Measurements from ENCODE around the gene MEF2B.

The MEF2B gene

GRCh38 chr19:19170053-19170872 is at the start of gene MEF2B:
TSS of gene MEF2B (minus strand) at chr19:19170263. CDS start at chr19:19150735, 19,528 bp downstream.
- H3K36me3 ChIP-seq (ENCODE audit: control insufficient read depth in 1 of 2, insufficient read depth in 2 of 2, low read length in 2 of 2) = no peaks in the 10 kb centered on the region
- no peak within 1 kb of the TSS for H3K27ac ChIP-seq (ENCODE audit: low read depth, low read length)
- H3K4me3 ChIP-seq (ENCODE audit: low read depth in 1 of 2, low read length in 2 of 2) = peak within 1 kb of the TSS; percentile 53 to 63
- H3K4me1 ChIP-seq (ENCODE audit: control insufficient read depth in 1 of 2, insufficient read depth in 2 of 2, low read length in 2 of 2) = peaks cover 4 to 8% of the 10 kb centered on the region in 2 donors
- peak within 1 kb of the TSS in 1 of 2 donors; percentile 32 for H3K9ac ChIP-seq (ENCODE audit: low read depth in 1 of 2, low read length in 2 of 2)
- H3K9me3 ChIP-seq (ENCODE audit: control insufficient read depth in 1 of 2, low read length in 2 of 2) = no peaks in the 10 kb centered on the region
- H3K27me3 ChIP-seq (ENCODE audit: control insufficient read depth in 1 of 2, insufficient read depth in 2 of 2, low read length in 2 of 2) = no peaks in the 10 kb centered on the region

GRCh38 chr19:19218911-19219310 is 48.8 kb upstream of the MEF2B start:
- H3K9me3 ChIP-seq (ENCODE audit: control insufficient read depth in 1 of 2, low read length in 2 of 2) = no peaks in the 10 kb centered on the region
- no peaks in the 10 kb centered on the region for H3K36me3 ChIP-seq (ENCODE audit: control insufficient read depth in 1 of 2, insufficient read depth in 2 of 2, low read length in 2 of 2)
- H3K4me1 ChIP-seq (ENCODE audit: control insufficient read depth in 1 of 2, insufficient read depth in 2 of 2, low read length in 2 of 2) = no peaks in the 10 kb centered on the region
- no peak overlapping the region for H3K4me3 ChIP-seq (ENCODE audit: low read depth in 1 of 2, low read length in 2 of 2)
- H3K27ac ChIP-seq (ENCODE audit: low read depth, low read length) = no peak overlapping the region
- no peak overlapping the region for H3K9ac ChIP-seq (ENCODE audit: low read depth in 1 of 2, low read length in 2 of 2)
- H3K27me3 ChIP-seq (ENCODE audit: control insufficient read depth in 1 of 2, insufficient read depth in 2 of 2, low read length in 2 of 2) = peaks cover 7 to 9% of the 10 kb centered on the region in 2 donors

GRCh38 chr19:19217099-19217498 is 47.0 kb upstream of the MEF2B start:
- Histone ChIP-seq H3K36me3 (ENCODE audit: control insufficient read depth in 1 of 2, insufficient read depth in 2 of 2, low read length in 2 of 2) (no peaks in the 10 kb centered on the region), H3K9ac (ENCODE audit: low read depth in 1 of 2, low read length in 2 of 2) (no peak overlapping the region), H3K9me3 (ENCODE audit: control insufficient read depth in 1 of 2, low read length in 2 of 2) (no peaks in the 10 kb centered on the region), H3K27me3 (ENCODE audit: control insufficient read depth in 1 of 2, insufficient read depth in 2 of 2, low read length in 2 of 2) (peaks cover 20 to 24% of the 10 kb centered on the region in 2 donors), H3K27ac (ENCODE audit: low read depth, low read length) (no peak overlapping the region), H3K4me1 (ENCODE audit: control insufficient read depth in 1 of 2, insufficient read depth in 2 of 2, low read length in 2 of 2) (no peaks in the 10 kb centered on the region), H3K4me3 (ENCODE audit: low read depth in 1 of 2, low read length in 2 of 2) (no peak overlapping the region)

- Histone ChIP-seq H3K27me3 (ENCODE audit: control insufficient read depth in 1 of 2, insufficient read depth in 2 of 2, low read length in 2 of 2) (peaks cover 28 to 33% of the 10 kb centered on the region in 2 donors), H3K4me3 (ENCODE audit: low read depth in 1 of 2, low read length in 2 of 2) (no peak overlapping the region), H3K36me3 (ENCODE audit: control insufficient read depth in 1 of 2, insufficient read depth in 2 of 2, low read length in 2 of 2) (no peaks in the 10 kb centered on the region), H3K27ac (ENCODE audit: low read depth, low read length) (no peak overlapping the region), H3K4me1 (ENCODE audit: control insufficient read depth in 1 of 2, insufficient read depth in 2 of 2, low read length in 2 of 2) (no peaks in the 10 kb centered on the region), H3K9me3 (ENCODE audit: control insufficient read depth in 1 of 2, low read length in 2 of 2) (no peaks in the 10 kb centered on the region), H3K9ac (ENCODE audit: low read depth in 1 of 2, low read length in 2 of 2) (no peak overlapping the region)
Measured at GRCh38 chr19:19215792-19216191, 45.7 kb upstream of the MEF2B start.

- Histone ChIP-seq H3K4me1 (ENCODE audit: control insufficient read depth in 1 of 2, insufficient read depth in 2 of 2, low read length in 2 of 2) (no peaks in the 10 kb centered on the region), H3K27me3 (ENCODE audit: control insufficient read depth in 1 of 2, insufficient read depth in 2 of 2, low read length in 2 of 2) (peaks cover 28 to 33% of the 10 kb centered on the region in 2 donors), H3K9me3 (ENCODE audit: control insufficient read depth in 1 of 2, low read length in 2 of 2) (no peaks in the 10 kb centered on the region), H3K9ac (ENCODE audit: low read depth in 1 of 2, low read length in 2 of 2) (no peak overlapping the region), H3K36me3 (ENCODE audit: control insufficient read depth in 1 of 2, insufficient read depth in 2 of 2, low read length in 2 of 2) (no peaks in the 10 kb centered on the region), H3K27ac (ENCODE audit: low read depth, low read length) (no peak overlapping the region), H3K4me3 (ENCODE audit: low read depth in 1 of 2, low read length in 2 of 2) (no peak overlapping the region)
Measured at GRCh38 chr19:19214892-19215291, 44.8 kb upstream of the MEF2B start.

- Histone ChIP-seq H3K4me3 (ENCODE audit: low read depth in 1 of 2, low read length in 2 of 2) (no peak overlapping the region), H3K36me3 (ENCODE audit: control insufficient read depth in 1 of 2, insufficient read depth in 2 of 2, low read length in 2 of 2) (no peaks in the 10 kb centered on the region), H3K9ac (ENCODE audit: low read depth in 1 of 2, low read length in 2 of 2) (no peak overlapping the region), H3K9me3 (ENCODE audit: control insufficient read depth in 1 of 2, low read length in 2 of 2) (no peaks in the 10 kb centered on the region), H3K27me3 (ENCODE audit: control insufficient read depth in 1 of 2, insufficient read depth in 2 of 2, low read length in 2 of 2) (peaks cover 31 to 33% of the 10 kb centered on the region in 2 donors), H3K4me1 (ENCODE audit: control insufficient read depth in 1 of 2, insufficient read depth in 2 of 2, low read length in 2 of 2) (no peaks in the 10 kb centered on the region), H3K27ac (ENCODE audit: low read depth, low read length) (no peak overlapping the region)
Measured at GRCh38 chr19:19214159-19214490, 44.1 kb upstream of the MEF2B start.

GRCh38 chr19:19213426-19214158 is 43.5 kb upstream of the MEF2B start:
- H3K9me3 ChIP-seq (ENCODE audit: control insufficient read depth in 1 of 2, low read length in 2 of 2) = no peaks in the 10 kb centered on the region
- H3K4me1 ChIP-seq (ENCODE audit: control insufficient read depth in 1 of 2, insufficient read depth in 2 of 2, low read length in 2 of 2) = no peaks in the 10 kb centered on the region
- no peak overlapping the region for H3K9ac ChIP-seq (ENCODE audit: low read depth in 1 of 2, low read length in 2 of 2)
- H3K27me3 ChIP-seq (ENCODE audit: control insufficient read depth in 1 of 2, insufficient read depth in 2 of 2, low read length in 2 of 2) = peaks cover 31 to 33% of the 10 kb centered on the region in 2 donors
- no peaks in the 10 kb centered on the region for H3K36me3 ChIP-seq (ENCODE audit: control insufficient read depth in 1 of 2, insufficient read depth in 2 of 2, low read length in 2 of 2)
- H3K4me3 ChIP-seq (ENCODE audit: low read depth in 1 of 2, low read length in 2 of 2) = no peak overlapping the region
- no peak overlapping the region for H3K27ac ChIP-seq (ENCODE audit: low read depth, low read length)

- Histone ChIP-seq H3K9ac (ENCODE audit: low read depth in 1 of 2, low read length in 2 of 2) (no peak overlapping the region), H3K27me3 (ENCODE audit: control insufficient read depth in 1 of 2, insufficient read depth in 2 of 2, low read length in 2 of 2) (peaks cover 31 to 33% of the 10 kb centered on the region in 2 donors), H3K36me3 (ENCODE audit: control insufficient read depth in 1 of 2, insufficient read depth in 2 of 2, low read length in 2 of 2) (no peaks in the 10 kb centered on the region), H3K4me3 (ENCODE audit: low read depth in 1 of 2, low read length in 2 of 2) (no peak overlapping the region), H3K4me1 (ENCODE audit: control insufficient read depth in 1 of 2, insufficient read depth in 2 of 2, low read length in 2 of 2) (no peaks in the 10 kb centered on the region), H3K27ac (ENCODE audit: low read depth, low read length) (no peak overlapping the region), H3K9me3 (ENCODE audit: control insufficient read depth in 1 of 2, low read length in 2 of 2) (no peaks in the 10 kb centered on the region)
Measured at GRCh38 chr19:19212916-19213315, 42.9 kb upstream of the MEF2B start.

- H3K27ac ChIP-seq (ENCODE audit: low read depth, low read length) = no peak within 1 kb of the TSS
- H3K4me1 ChIP-seq (ENCODE audit: control insufficient read depth in 1 of 2, insufficient read depth in 2 of 2, low read length in 2 of 2) = no peaks in the 10 kb centered on the region
- no peak within 1 kb of the TSS for H3K9ac ChIP-seq (ENCODE audit: low read depth in 1 of 2, low read length in 2 of 2)
- H3K36me3 ChIP-seq (ENCODE audit: control insufficient read depth in 1 of 2, insufficient read depth in 2 of 2, low read length in 2 of 2) = no peaks in the 10 kb centered on the region
- H3K4me3 ChIP-seq (ENCODE audit: low read depth in 1 of 2, low read length in 2 of 2) = no peak within 1 kb of the TSS
- H3K9me3 ChIP-seq (ENCODE audit: control insufficient read depth in 1 of 2, low read length in 2 of 2) = peaks cover 0 to 3% of the 10 kb centered on the region in 2 donors
- H3K27me3 ChIP-seq (ENCODE audit: control insufficient read depth in 1 of 2, insufficient read depth in 2 of 2, low read length in 2 of 2) = peaks cover 31 to 33% of the 10 kb centered on the region in 2 donors
Measured at GRCh38 chr19:19211499-19212420, 41.7 kb upstream of the MEF2B start, which contains the start of gene NCAN. TSS of gene NCAN (plus strand) at chr19:19211958. CDS start at chr19:19216954, 4,996 bp downstream.

All from duodenal mucosa (tissue), 2 donors.